GM19351 (cell line): ENCODE results near the gene TGFBRAP1.

ENCODE experiments used
- ATAC-seq: cut with Tn5 transposase; IDR thresholded peaks from one replicate; pipeline ENCODE4 v1.9.1; 2021; ENCODE audit warnings: mild to moderate bottlenecking, moderate library complexity; ENCODE audit not compliant: unreplicated experiment

Gene TGFBRAP1

DNA sequence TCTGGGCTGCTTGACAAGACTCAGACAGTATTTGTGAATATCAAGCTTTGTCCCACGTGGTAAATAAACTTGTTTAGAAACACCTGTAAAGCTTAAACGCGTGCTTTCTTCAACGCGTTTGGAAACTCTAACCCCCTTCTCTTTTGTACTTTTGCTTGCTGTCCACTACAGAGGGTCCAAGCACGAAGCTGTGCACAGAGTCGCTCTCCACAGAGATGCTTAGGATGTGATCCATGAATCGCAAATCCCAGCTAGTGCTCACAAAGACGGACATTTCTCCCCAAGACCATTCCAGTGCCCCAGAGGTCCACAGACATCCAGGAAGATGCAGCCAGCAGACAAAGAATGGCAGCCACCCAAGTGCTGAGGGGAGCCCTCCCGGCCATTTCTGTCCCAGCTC lies 88.1 kb downstream of the TGFBRAP1 start, which contains the start of gene GPR45:
GPR45 (plus strand) TSS at position 301 of the 400 bp plus-strand sequence. CDS start 116 bp downstream, outside the sequence.
- no peak for ATAC-seq

DNA sequence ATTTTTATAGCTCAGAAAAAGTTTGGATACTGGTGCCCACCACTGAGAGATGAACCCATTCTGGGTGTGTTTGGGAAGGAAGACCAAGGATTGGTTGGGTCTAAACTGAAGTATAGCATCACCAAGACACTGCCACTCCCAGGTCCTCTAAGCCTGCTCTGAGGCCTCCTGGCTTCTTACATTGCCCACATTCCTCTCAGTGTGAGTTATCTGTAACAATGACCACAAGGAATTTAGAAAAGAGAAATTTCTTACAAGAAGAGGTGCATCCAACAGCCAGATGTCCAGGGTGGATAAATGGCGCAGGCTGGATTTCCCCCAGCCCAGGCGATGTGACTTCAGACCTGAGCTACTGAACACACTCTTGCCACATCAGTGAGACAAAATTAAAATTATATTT lies 89.6 kb downstream of the TGFBRAP1 start:
- no peak for ATAC-seq

DNA sequence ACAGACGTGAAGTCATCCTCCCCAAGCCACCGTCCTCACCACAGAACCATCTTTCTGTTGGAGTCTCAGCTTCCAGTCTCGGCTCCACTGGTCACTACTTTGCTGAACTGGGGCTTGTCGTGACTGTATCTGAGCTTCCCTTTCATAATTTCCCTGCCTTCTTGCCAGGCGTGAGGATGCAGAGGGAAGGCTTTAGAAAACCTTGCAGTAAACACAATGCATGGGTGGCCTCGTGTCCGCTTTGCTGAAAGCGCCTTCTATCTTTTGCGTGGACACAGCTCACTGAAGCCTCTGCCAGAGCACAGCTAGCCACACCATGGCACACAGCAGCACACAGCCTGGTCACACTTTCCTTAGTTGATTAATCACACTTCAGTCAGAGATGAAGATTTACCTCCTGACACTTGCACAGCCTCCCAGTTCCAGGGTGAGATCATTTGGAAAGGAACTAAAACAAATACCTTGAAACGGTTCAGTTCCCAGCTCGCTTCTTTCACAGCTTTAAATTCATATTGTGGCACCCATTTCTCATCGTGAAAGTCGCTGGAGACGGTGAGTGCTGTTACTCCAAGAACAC lies 90.8 kb downstream of the TGFBRAP1 start:
- no peak for ATAC-seq

DNA sequence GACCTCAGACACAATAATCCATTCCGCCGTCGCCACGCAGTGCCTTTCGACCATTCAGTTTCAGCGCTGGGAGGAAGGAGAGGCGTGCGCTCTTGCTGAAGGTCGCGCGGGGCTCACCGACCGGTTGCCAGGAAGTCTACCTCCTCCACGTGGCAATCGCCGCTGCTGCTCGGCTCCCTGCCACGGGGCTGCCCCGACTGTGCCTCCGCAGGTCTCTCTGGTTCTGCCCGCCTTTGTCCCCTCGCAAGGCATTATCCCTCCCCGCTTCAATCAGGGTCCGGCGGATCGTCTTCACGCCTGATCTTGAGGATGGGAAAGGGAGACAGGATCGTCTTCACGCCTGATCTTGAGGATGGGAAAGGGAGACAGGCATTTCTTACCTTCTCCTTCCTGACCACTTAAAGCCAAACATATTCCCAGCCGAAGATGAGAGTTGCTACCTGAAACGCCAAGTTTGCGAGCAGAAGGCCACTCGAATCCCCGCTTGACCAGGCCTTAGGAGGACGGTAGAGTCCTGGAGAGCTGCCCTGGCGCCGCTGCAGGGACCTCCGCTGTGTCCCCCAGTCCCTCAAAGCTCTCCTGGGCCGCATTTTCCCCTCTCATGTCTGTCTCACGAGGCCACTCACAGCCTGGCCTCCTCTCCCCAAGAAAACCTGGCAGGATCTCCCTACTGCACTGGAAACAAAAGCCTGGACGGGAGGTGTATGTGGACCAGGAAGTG lies 92.3 kb downstream of the TGFBRAP1 start:
- ATAC-seq, result no peak

DNA sequence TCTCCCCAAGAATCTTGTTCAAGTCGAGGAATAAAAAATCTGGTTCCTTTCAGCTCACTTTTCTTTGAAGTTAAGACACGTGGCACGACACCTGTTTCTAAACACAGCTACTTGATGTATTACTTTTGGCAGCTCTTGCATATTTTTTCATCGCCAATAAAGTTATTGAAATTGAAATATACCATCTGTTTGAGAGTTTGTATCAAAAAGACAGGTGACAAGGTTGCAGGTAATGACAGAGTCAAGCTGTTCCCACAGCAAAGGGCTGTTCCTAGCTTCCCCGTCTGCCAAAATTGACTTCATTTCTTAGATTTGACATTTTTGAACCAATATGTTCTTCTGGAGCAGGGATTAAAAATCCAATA lies 93.5 kb downstream of the TGFBRAP1 start:
- ATAC-seq, result no peak

DNA sequence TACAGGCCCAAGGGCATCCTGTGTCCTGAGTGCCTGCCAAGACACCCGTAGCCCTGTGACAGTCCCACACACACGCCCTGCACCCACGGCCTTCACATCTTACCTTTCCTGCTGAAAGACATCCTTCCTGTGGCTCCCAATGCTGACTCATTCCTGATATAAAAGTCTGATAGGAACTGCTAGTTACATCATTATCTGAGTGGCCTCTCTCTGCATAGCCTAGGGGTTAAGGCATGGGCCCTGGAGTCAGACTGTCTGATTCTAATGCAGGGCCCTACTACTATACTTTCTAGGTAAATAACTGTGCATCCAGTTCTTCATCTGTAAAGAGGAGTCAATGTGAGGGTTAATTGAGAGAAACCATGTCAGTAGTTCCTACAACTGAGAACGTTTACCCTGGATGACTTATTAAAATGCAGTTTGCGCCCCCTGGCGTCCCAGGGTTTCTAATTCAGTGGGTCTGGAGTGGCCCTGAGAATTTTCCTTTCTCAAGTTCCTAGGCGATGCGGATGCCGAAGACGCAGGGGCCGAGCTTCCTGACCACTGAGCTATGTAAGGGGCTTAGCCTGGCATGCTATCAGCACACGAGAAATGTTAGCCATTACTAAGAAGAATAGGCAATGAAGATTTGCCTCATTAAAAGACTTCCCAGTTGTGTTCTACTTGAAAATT lies 94.0 kb downstream of the TGFBRAP1 start:
- peak; percentile 74 for ATAC-seq

DNA sequence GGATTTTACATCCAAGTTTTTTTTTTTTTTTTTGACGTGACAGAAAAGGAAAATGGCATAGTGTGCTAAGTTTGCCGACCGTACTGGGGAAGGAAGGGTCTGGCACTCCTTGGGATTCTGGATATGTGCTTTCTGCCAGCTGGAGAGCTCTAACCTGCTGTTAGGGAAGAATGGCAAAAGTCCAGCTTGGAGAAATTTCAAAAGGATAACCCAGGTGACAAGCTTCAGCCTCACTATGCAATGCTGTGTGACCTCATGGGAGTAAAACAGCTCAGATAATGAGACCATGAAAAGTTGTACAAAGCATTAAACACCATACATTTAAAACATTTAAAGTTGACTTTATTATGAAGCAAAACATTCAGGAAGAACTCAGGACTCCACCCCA lies 98.3 kb downstream of the TGFBRAP1 start:
- ATAC-seq, result no peak

DNA sequence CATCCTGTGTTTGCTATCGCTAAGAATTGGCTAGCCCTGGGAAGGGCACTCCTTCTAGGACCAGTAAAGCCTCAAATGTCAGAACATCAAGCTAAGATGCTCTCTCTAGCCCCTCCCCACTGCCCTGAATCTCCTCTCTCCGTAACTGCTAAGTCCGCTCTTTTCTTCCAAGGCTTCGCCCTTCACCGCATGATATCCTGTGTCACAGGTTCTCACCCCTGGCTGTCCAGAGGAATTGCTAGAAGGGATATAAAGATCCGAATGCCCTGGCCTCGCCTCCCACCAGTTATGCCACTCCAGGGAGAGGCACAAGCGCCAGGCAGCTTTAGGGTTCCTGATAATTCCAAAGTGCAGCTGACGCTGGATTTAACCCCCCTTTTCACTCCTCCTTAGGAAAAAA lies 105.1 kb downstream of the TGFBRAP1 start:
- no peak for ATAC-seq

DNA sequence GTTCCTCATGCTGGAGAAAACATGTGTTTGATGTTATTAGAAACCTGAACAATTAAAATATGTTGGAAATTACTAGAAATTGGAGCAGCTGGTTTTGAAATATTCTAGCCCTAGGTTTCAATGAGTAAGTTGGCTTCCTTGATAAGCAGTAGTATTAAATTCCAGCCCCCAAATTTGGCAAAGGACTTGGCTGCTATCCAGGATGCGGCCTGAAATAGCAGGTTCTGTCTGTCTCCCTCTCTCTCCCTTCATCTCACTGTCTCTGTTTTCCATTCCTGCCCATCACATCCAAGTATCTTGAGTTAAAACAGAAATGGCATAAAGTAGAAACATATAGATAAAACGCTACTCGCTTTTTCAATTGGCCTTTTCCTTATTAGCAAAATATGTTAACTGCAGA lies 108.9 kb downstream of the TGFBRAP1 start:
- ATAC-seq, result no peak

DNA sequence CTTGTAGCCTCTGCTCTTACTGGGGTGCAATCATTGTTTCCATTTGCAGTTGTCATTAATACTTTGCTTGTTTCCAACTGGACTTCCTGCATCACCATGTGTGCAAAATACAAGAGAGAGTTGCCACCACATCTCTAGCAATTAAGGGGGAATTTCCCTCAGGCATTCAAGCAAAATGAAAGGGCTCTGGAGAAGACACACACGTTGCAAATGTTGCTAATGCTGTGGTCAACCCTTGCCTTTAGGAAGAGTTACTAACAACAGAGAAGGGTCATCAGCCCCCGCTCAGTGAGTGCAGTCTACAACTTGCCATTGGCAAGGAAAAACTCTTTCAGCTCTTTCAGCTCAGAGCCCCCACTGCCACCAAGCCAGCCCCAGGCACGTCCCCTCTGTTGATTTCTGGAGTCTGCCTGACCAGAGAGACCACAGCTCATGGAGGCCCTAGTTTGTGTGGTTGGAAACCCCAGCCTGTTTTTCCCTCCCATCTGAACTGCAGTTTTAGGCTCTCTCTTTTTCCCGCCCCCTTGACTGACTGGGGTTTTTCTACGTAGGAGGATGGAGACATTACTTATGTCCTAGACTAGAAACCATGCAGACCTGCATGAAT lies 113.8 kb downstream of the TGFBRAP1 start:
- ATAC-seq, result no peak
